ENCODE results near the gene PCNX2.
A peak's percentile ranks its signal among the peaks of the same experiment; 100 is the strongest.

Gene PCNX2

GRCh38 chr1:233089251-233089650 lies 206.3 kb downstream of the PCNX2 start:
- H3K36me3 ChIP-seq (ENCODE audit: control insufficient read depth, insufficient read depth, low read length) = no peaks in the 10 kb centered on the region
- no peak for DNase-seq (ENCODE audit: extremely low read depth, insufficient read length)
- no peaks in the 10 kb centered on the region for H3K27me3 ChIP-seq (replicated peaks; ENCODE audit: control insufficient read depth, insufficient read depth, low read length)
- no peak for TF ChIP-seq CTCF (IDR thresholded peaks at IDR 0.05; ENCODE audit: insufficient read depth, low read length, poor library complexity, severe bottlenecking)
- no peak overlapping the region for H3K4me3 ChIP-seq (replicated peaks; ENCODE audit: low read depth, low read length)

GRCh38 chr1:233088613-233089012 lies 206.9 kb downstream of the PCNX2 start:
- no peaks in the 10 kb centered on the region for H3K36me3 ChIP-seq (ENCODE audit: control insufficient read depth, insufficient read depth, low read length)
- H3K4me3 ChIP-seq (replicated peaks; ENCODE audit: low read depth, low read length) = no peak overlapping the region
- DNase-seq (ENCODE audit: extremely low read depth, insufficient read length) = no peak
- TF ChIP-seq CTCF (IDR thresholded peaks at IDR 0.05; ENCODE audit: insufficient read depth, low read length, poor library complexity, severe bottlenecking) = no peak
- H3K27me3 ChIP-seq (replicated peaks; ENCODE audit: control insufficient read depth, insufficient read depth, low read length) = no peaks in the 10 kb centered on the region

- DNase-seq (ENCODE audit: extremely low read depth, insufficient read length) = no peak
- no peaks in the 10 kb centered on the region for H3K27me3 ChIP-seq (replicated peaks; ENCODE audit: control insufficient read depth, insufficient read depth, low read length)
- no peaks in the 10 kb centered on the region for H3K36me3 ChIP-seq (ENCODE audit: control insufficient read depth, insufficient read depth, low read length)
- TF ChIP-seq CTCF (IDR thresholded peaks at IDR 0.05; ENCODE audit: insufficient read depth, low read length, poor library complexity, severe bottlenecking) = no peak
- H3K4me3 ChIP-seq (replicated peaks; ENCODE audit: low read depth, low read length) = no peak overlapping the region
Measured at GRCh38 chr1:233086961-233087881, 208.3 kb downstream of the PCNX2 start.

- no peak for TF ChIP-seq CTCF (IDR thresholded peaks at IDR 0.05; ENCODE audit: insufficient read depth, low read length, poor library complexity, severe bottlenecking)
- H3K27me3 ChIP-seq (replicated peaks; ENCODE audit: control insufficient read depth, insufficient read depth, low read length) = no peaks in the 10 kb centered on the region
- no peak overlapping the region for H3K4me3 ChIP-seq (replicated peaks; ENCODE audit: low read depth, low read length)
- no peak for DNase-seq (ENCODE audit: extremely low read depth, insufficient read length)
- H3K36me3 ChIP-seq (ENCODE audit: control insufficient read depth, insufficient read depth, low read length) = no peaks in the 10 kb centered on the region
Measured at GRCh38 chr1:233085566-233085965, 210.0 kb downstream of the PCNX2 start.

- Histone ChIP-seq H3K27me3 (replicated peaks; ENCODE audit: control insufficient read depth, insufficient read depth, low read length) (no peaks in the 10 kb centered on the region), H3K4me3 (replicated peaks; ENCODE audit: low read depth, low read length) (no peak overlapping the region), H3K36me3 (ENCODE audit: control insufficient read depth, insufficient read depth, low read length) (no peaks in the 10 kb centered on the region)
- TF ChIP-seq CTCF (IDR thresholded peaks at IDR 0.05; ENCODE audit: insufficient read depth, low read length, poor library complexity, severe bottlenecking) = no peak
- peak; percentile 22 for DNase-seq (ENCODE audit: extremely low read depth, insufficient read length)
Measured at GRCh38 chr1:233082778-233083550, 212.6 kb downstream of the PCNX2 start.

Data from GM06990 (cell line).